DOHH2 (cell line): ENCODE results near the gene TRABD2A.

Experiments
- H3F3A ChIP-seq: fragments of 200-600 bp; sonication (generic), shearing (Covaris generic); 2 replicates; pipeline ENCODE4 v1.6.0; 2016; ENCODE audit warnings: antibody characterized with exemption, mild to moderate bottlenecking; ENCODE audit not compliant: control insufficient read depth, insufficient read depth
- H3K27ac ChIP-seq: fragments of 200-600 bp; sonication (generic); 2 replicates; pipeline ENCODE4 v1.5.1; 2014; ENCODE audit warnings: low read depth, mild to moderate bottlenecking, low read length, moderate library complexity
- H3K27me3 ChIP-seq: fragments of 200-600 bp; sonication (generic); 2 replicates; pipeline ENCODE4 v1.6.1; 2014; ENCODE audit warnings: mild to moderate bottlenecking, low read length, mixed read lengths; ENCODE audit not compliant: control insufficient read depth
- H3K36me3 ChIP-seq: fragments of 200-600 bp; sonication (generic); 2 replicates; pipeline ENCODE4 v1.6.1; 2014; ENCODE audit warnings: mild to moderate bottlenecking, low read length, moderate library complexity, mixed read lengths; ENCODE audit not compliant: control insufficient read depth
- H3K4me1 ChIP-seq: fragments of 200-600 bp; sonication (generic); 2 replicates; pipeline ENCODE4 v1.6.1; 2014; ENCODE audit warnings: mild to moderate bottlenecking, low read length, mixed read lengths; ENCODE audit not compliant: control insufficient read depth
- H3K4me2 ChIP-seq: fragments of 200-600 bp; sonication (generic); 2 replicates; pipeline ENCODE4 v1.6.0; 2014; ENCODE audit warnings: mild to moderate bottlenecking, low read length, moderate library complexity
- H3K4me3 ChIP-seq: fragments of 200-600 bp; sonication (generic); 2 replicates; pipeline ENCODE4 v1.5.1; 2014; ENCODE audit warnings: mild to moderate bottlenecking, low read length, mixed read lengths
- H3K79me2 ChIP-seq: fragments of 200-600 bp; sonication (generic); 2 replicates; pipeline ENCODE4 v1.6.1; 2014; ENCODE audit warnings: mild to moderate bottlenecking, low read length, mixed read lengths; ENCODE audit not compliant: control insufficient read depth
- H3K9me2 ChIP-seq: fragments of 200-600 bp; sonication (generic); replicated peaks from 2 replicates; pipeline ENCODE4 v1.6.1; 2014; ENCODE audit warnings: mild to moderate bottlenecking, low read length, mixed read lengths; ENCODE audit not compliant: control insufficient read depth
- H3K9me3 ChIP-seq: fragments of 200-600 bp; sonication (generic); 2 replicates; pipeline ENCODE4 v1.6.1; 2014; ENCODE audit warnings: antibody characterized with exemption, low read length, mixed read lengths; ENCODE audit not compliant: control insufficient read depth, insufficient read depth
- H4K20me1 ChIP-seq: fragments of 200-600 bp; sonication (generic); 2 replicates; pipeline ENCODE4 v1.6.0; 2014; ENCODE audit warnings: low read depth, mild to moderate bottlenecking, antibody characterized with exemption, low read length, moderate library complexity; ENCODE audit not compliant: control insufficient read depth, insufficient read depth
- CTCF ChIP-seq: fragments of 200-600 bp; sonication (generic); IDR thresholded peaks from one replicate; pipeline ENCODE4 v1.5.1; 2014; ENCODE audit warnings: antibody characterized with exemption, mild to moderate bottlenecking, low read depth, low read length; ENCODE audit not compliant: poor library complexity, severe bottlenecking
- EZH2phosphoT487 ChIP-seq: fragments of 200-600 bp; sonication (generic); IDR thresholded peaks from 2 replicates; pipeline ENCODE4 v1.6.1; 2017; ENCODE audit warnings: borderline replicate concordance, mild to moderate bottlenecking, antibody characterized with exemption, low read length, moderate library complexity, mixed read lengths

The TRABD2A gene

GRCh38 chr2:84908948-84909713 lies 28.2 kb upstream of the TRABD2A start:
- peaks cover 5% of the 10 kb centered on the region; the same call in 1 of the 2 replicates for H3K9me3 ChIP-seq
- TF ChIP-seq CTCF = no peak
- no peak for TF ChIP-seq EZH2phosphoT487
- peaks cover 8% of the 10 kb centered on the region; the same call in 1 of the 2 replicates for H4K20me1 ChIP-seq
- H3K4me3 ChIP-seq = no peak overlapping the region
- peaks cover 25% of the 10 kb centered on the region for H3F3A ChIP-seq
- H3K9me2 ChIP-seq = no peaks in the 10 kb centered on the region
- peaks cover 42% of the 10 kb centered on the region for H3K36me3 ChIP-seq
- H3K27ac ChIP-seq = no peak overlapping the region
- peaks cover 22% of the 10 kb centered on the region for H3K4me1 ChIP-seq
- H3K79me2 ChIP-seq = peaks cover 24% of the 10 kb centered on the region
- no peak overlapping the region for H3K4me2 ChIP-seq
- peaks cover 4% of the 10 kb centered on the region; the same call in 1 of the 2 replicates for H3K27me3 ChIP-seq

- Histone ChIP-seq H3K79me2 (peaks cover 24% of the 10 kb centered on the region), H3K9me3 (peaks cover 5% of the 10 kb centered on the region; the same call in 1 of the 2 replicates), H3K4me2 (peak overlapping the region; percentile 73), H3K4me1 (peaks cover 24% of the 10 kb centered on the region), H3F3A (peaks cover 25% of the 10 kb centered on the region), H3K9me2 (no peaks in the 10 kb centered on the region), H3K27me3 (peaks cover 4% of the 10 kb centered on the region; the same call in 1 of the 2 replicates), H3K4me3 (peak overlapping the region; percentile 97), H3K27ac (peak overlapping the region; percentile 66), H4K20me1 (peaks cover 8% of the 10 kb centered on the region; the same call in 1 of the 2 replicates), H3K36me3 (peaks cover 42% of the 10 kb centered on the region)
- no peak for TF ChIP-seq EZH2phosphoT487
- no peak for TF ChIP-seq CTCF
These were observed 26.2 kb upstream of the TRABD2A start for GRCh38 chr2:84906900-84907714.

GRCh38 chr2:84906108-84906899 lies 25.4 kb upstream of the TRABD2A start:
- Histone ChIP-seq H3K27ac (peak overlapping the region; percentile 66), H3K4me3 (peak overlapping the region; percentile 97), H4K20me1 (peaks cover 8% of the 10 kb centered on the region; the same call in 1 of the 2 replicates), H3K36me3 (peaks cover 42% of the 10 kb centered on the region), H3K9me3 (peaks cover 5% of the 10 kb centered on the region; the same call in 1 of the 2 replicates), H3F3A (peaks cover 25% of the 10 kb centered on the region), H3K27me3 (peaks cover 4% of the 10 kb centered on the region; the same call in 1 of the 2 replicates), H3K4me1 (peaks cover 24% of the 10 kb centered on the region), H3K79me2 (peaks cover 24% of the 10 kb centered on the region), H3K4me2 (peak overlapping the region; percentile 73), H3K9me2 (no peaks in the 10 kb centered on the region)
- TF ChIP-seq EZH2phosphoT487 = no peak
- no peak for TF ChIP-seq CTCF
